Peyer's patch (tissue), 4 donors: ENCODE measurements around the gene MAML3. TPM values are rescaled to one million over a fixed set of nuclear protein-coding genes. Genes with fewer than 3 reads are reported as not detected.

Source experiments
- DNase-seq, 3 donors: peaks; one replicate each; pipeline ENCODE4 v3.0.0-alpha.2; 2017 to 2019
- H3K27ac ChIP-seq, 4 donors: fragments of 200-600 bp; sonication (generic); one replicate each; pipeline ENCODE4 v1.5.1; 2016 to 2019
- H3K27me3 ChIP-seq, 2 donors: fragments of 200-600 bp; sonication (generic); one replicate each; pipeline ENCODE4 v1.5.1; 2019
- H3K36me3 ChIP-seq, 3 donors: fragments of 200-600 bp; sonication (generic); one replicate each; pipeline ENCODE4 v1.5.1; 2016 to 2019
- H3K4me1 ChIP-seq, 4 donors: fragments of 200-600 bp; sonication (generic); one replicate each; pipeline ENCODE4 v1.5.1; 2016 to 2019
- H3K4me3 ChIP-seq, 4 donors: fragments of 200-600 bp; sonication (generic); 1 replicate in 3 of 4; 2 replicates in 1 of 4; pipeline ENCODE4 v1.5.1; 2016 to 2019; ENCODE audit warnings: mild to moderate bottlenecking in 1 of 4
- H3K9me3 ChIP-seq, 4 donors: fragments of 200-600 bp; sonication (generic); one replicate each; pipeline ENCODE4 v1.5.1; 2016 to 2019; ENCODE audit warnings: mild to moderate bottlenecking in 1 of 4
- CTCF ChIP-seq, 6 experiments: fragments of 450-650 bp in 4 of 6; fragments of 200-600 bp in 2 of 6; sonication (generic) in 1 of 6; IDR thresholded peaks; one replicate each; pipeline ENCODE4 v1.5.1; 2017 to 2019; ENCODE audit warnings: antibody characterized with exemption in 6 of 6, mild to moderate bottlenecking in 3 of 6, moderate library complexity in 1 of 6
- POLR2A ChIP-seq, 2 donors: fragments of 450-650 bp; IDR thresholded peaks; one replicate each; pipeline ENCODE4 v1.5.1; 2017; ENCODE audit warnings: antibody characterized with exemption in 2 of 2, mild to moderate bottlenecking in 2 of 2, moderate library complexity in 2 of 2
- total RNA-seq, 4 donors: library from RNA; depleted of rRNA; stranded (reverse); fragments of >200 nt; gene quantifications; one replicate each; pipeline ENCODE4 v1.1.0, GENCODE V29; 2016

Gene MAML3
- total RNA-seq, 4 donors from 2014 or later, result 6.5 to 44.6 (median 22.1) TPM

GRCh38 chr4:140018931-140019618, 134.9 kb downstream of the MAML3 start:
- Histone ChIP-seq H3K4me3 (no peak overlapping the region), H3K4me1 (peaks cover 0 to 36% (median 1%) of the 10 kb centered on the region in 4 donors), H3K27ac (peak overlapping the region in 3 of 4 donors; percentile 54 to 82 (median 72)), H3K27me3 (no peaks in the 10 kb centered on the region), H3K9me3 (no peaks in the 10 kb centered on the region), H3K36me3 (no peaks in the 10 kb centered on the region)
- TF ChIP-seq CTCF (IDR thresholded peaks at IDR 0.05) (no peak), POLR2A (IDR thresholded peaks at IDR 0.05) (no peak)
- DNase-seq, result no peak

GRCh38 chr4:140014284-140014683, 139.7 kb downstream of the MAML3 start:
- no peak overlapping the region for H3K27ac ChIP-seq
- TF ChIP-seq CTCF (IDR thresholded peaks at IDR 0.05) (no peak), POLR2A (IDR thresholded peaks at IDR 0.05) (no peak)
- no peaks in the 10 kb centered on the region for H3K27me3 ChIP-seq
- no peaks in the 10 kb centered on the region for H3K9me3 ChIP-seq
- no peaks in the 10 kb centered on the region for H3K36me3 ChIP-seq
- peaks cover 0 to 9% (median 0%) of the 10 kb centered on the region in 4 donors for H3K4me1 ChIP-seq
- DNase-seq, result no peak
- H3K4me3 ChIP-seq, result no peak overlapping the region

DNA sequence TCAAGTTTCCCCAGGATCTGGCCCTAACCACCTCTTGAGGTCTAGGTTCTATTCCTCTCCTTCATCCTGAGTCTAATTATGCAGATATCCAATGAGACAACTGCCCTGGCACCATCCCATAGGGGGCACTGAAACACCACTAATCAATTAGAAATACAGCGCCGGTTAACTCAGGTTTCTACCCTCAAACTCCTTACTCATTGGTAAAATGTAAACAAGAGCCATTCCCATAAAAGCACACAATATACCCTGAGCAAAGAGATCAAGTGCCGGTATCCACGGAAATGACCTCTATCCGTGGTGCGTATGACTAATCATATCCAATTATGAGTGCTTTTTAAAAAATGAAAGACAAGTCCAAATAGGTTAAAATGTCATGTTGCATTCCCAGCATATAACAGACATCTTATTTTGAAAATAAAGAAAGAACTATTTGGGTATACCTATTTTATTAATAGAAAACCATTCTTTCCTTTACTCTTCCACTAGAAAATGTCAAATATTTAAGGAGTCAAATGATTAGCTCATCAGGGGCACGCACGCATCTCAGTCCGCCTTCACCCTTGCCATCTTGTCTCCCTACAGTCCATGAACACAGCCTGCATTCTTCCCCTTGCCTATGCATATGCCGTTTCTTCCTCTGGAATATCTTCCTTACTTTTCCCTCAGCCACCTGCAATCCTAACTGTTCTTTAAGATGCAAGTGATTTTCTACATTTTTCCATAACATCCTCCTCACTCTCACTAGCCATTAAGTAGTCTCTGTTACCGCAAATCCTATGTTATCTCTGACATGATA, 141.1 kb downstream of the MAML3 start:
- Histone ChIP-seq H3K27me3 (no peaks in the 10 kb centered on the region), H3K27ac (no peak overlapping the region), H3K36me3 (no peaks in the 10 kb centered on the region), H3K4me1 (peaks cover 0 to 6% (median 0%) of the 10 kb centered on the region in 4 donors), H3K9me3 (no peaks in the 10 kb centered on the region), H3K4me3 (no peak overlapping the region)
- TF ChIP-seq CTCF (IDR thresholded peaks at IDR 0.05) (peak; percentile 12 to 95 (median 72)), POLR2A (IDR thresholded peaks at IDR 0.05) (no peak)
- peak; percentile 35 to 86 (median 58) for DNase-seq

DNA sequence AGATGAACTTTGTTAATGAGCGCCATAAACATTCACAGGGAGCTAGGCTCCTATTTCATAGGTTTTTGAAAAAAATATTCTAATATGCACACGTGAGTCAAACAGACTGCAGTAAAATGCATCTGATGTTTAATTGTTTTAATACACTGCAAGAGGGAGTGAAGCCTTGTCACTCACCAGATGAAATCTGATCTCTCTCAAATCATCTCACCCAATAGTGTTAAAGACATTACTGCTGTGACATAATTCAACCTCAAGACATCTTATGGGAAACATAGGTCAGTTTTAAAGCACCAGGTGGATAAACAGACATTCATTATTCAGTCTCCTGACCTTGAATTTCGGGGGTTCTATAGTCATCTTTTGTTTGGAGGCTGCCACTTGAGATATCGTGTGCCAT, 148.3 kb downstream of the MAML3 start:
- Histone ChIP-seq H3K36me3 (no peaks in the 10 kb centered on the region), H3K4me3 (no peak overlapping the region), H3K9me3 (no peaks in the 10 kb centered on the region), H3K27me3 (no peaks in the 10 kb centered on the region), H3K4me1 (no peaks in the 10 kb centered on the region), H3K27ac (no peak overlapping the region)
- no peak for DNase-seq
- TF ChIP-seq POLR2A (IDR thresholded peaks at IDR 0.05) (no peak), CTCF (IDR thresholded peaks at IDR 0.05) (no peak)

DNA sequence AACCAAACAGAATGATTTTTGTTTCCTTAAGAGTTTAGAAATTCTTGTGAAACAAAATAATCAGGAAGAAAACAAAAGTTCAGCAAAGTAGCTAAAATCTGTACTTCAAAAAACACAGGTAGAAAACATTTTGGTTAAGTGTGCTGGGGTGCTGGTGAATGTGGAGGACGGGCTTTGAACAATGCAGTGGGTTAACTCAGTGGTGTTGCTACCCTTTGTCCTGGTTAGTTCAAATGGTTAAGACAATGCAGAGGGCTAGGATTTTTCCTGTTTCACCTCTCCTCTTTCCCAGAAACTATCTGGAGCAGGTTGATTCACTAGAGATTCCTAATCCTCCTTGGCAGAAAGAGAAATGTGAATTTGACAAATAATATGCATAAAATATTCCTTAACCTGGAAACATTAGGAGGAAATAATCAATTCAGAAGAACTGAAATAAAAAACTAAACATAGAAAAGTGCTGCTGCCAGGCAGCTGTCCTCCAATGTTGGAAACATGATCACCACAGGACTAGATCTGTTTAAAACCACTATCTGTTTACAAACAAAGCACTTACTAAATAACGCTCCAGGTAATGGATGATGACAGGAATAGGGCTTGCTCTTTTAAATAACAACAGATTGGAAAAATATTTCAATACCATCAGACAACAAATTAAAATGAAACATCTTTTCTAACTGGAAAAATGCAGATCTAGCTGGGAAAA, 148.9 kb downstream of the MAML3 start:
- Histone ChIP-seq H3K36me3 (no peaks in the 10 kb centered on the region), H3K9me3 (no peaks in the 10 kb centered on the region), H3K4me3 (peak overlapping the region in 2 of 4 donors; percentile 18 to 33), H3K27ac (no peak overlapping the region), H3K27me3 (no peaks in the 10 kb centered on the region), H3K4me1 (no peaks in the 10 kb centered on the region)
- DNase-seq, result no peak
- no peak for TF ChIP-seq CTCF (IDR thresholded peaks at IDR 0.05)
- no peak for TF ChIP-seq POLR2A (IDR thresholded peaks at IDR 0.05)
